HG03521 (cell line): ENCODE data around the gene FLOT2.
"Not testable (repeated sequence)": the region's sequence is repeated elsewhere in the genome, so short reads cannot be mapped to it uniquely, and the experiment has no call there.

ENCODE experiments used
- ATAC-seq: cut with Tn5 transposase; IDR thresholded peaks from one replicate; pipeline ENCODE4 v1.9.1; 2021; ENCODE audit warnings: mild to moderate bottlenecking, moderate library complexity; ENCODE audit not compliant: unreplicated experiment

The FLOT2 gene

GRCh38 chr17:28917029-28917428 lies 19.5 kb upstream of the FLOT2 start:
- ATAC-seq: no peak

DNA sequence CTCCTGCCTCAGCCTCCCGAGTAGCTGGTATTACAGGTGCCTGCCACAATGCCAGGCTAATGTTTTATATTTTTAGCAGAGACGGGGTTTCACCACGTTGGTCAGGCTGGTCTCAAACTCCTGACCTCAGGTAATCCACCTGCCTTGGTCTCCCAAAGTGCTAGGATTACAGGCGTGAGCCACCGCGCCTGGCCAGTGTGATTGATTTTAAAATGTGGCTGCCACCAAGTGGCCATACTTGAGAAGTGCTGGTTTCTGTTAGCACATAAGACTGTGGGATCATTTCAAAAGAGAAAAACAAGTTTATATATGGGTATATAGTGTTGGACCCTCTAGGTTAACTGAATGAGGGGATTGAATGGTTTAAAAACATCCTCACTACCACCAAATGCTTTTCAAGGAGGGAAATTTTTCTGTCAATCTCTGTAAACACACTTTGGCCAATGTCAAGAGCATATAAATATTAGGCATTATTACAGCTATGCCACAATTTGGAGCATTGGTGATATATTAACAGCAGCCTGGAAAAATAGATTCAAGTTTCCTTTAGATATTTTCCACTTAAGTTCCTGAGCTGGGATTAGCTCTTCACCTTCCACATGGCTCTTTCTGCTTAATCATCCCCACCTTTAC lies 18.9 kb upstream of the FLOT2 start:
- ATAC-seq: no peak

- no peak for ATAC-seq
Measured at GRCh38 chr17:28912938-28913333, 15.4 kb upstream of the FLOT2 start.

DNA sequence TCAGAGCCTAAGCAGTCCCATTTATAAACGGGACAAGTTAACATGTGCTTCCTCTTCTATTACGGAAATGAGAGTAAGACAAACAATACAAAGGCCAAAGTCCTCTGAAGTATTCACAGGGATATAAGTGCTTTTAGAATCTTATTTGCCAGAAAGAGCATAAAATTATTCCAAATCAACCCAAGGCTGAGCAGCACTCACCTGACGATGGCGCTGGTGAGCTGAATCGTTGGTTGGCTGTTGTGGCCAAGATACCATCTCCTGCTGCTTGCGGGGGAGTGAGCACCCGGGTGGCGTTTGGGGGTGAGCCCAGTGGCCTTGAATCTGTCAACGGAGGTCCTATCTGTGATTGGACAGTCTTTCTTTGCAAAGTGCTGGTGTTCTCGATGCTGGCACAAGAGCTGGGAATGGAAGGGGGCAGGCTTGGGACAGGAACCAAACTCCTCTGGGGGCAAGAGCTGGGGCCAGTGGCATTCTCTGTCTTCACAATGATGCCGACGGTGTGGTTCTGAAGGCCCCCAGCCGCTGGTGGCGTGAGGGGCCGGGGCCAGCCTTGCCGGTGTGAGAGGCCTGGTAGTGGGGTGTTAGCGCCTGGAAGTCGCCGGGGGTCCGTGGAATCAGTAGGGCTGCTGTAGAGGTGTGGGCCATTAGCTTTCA lies 14.9 kb upstream of the FLOT2 start:
- ATAC-seq: no peak

DNA sequence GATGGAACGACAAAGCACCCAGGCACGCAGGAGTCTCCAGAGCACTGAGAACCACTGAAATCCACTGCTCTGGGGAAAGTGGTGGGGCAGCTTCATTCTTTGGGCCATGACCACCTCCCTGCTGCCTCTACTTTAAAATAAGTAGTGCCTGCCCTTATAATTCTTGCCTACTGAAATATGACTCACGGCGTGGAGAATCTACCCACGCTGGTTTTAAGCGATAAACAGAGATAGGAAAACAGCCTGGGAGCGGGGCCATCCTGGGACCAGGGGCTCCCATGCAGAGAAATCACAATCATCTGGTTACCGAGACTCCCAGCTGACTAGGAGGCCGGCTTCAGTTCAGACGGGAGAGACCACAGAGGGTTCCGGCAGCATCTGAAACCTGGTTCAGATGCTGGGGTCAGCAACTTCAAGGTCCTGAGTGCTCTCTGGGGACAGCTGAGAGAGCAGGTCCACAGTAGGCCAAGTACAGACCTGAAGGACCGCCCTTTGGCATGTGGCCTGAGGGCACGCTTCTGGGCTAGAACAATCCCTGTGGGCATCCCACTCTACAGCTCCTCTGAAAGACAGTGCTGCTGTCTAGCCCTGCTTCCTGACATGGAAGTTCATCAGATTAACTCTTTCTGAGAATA lies 14.0 kb upstream of the FLOT2 start:
- ATAC-seq: no peak

DNA sequence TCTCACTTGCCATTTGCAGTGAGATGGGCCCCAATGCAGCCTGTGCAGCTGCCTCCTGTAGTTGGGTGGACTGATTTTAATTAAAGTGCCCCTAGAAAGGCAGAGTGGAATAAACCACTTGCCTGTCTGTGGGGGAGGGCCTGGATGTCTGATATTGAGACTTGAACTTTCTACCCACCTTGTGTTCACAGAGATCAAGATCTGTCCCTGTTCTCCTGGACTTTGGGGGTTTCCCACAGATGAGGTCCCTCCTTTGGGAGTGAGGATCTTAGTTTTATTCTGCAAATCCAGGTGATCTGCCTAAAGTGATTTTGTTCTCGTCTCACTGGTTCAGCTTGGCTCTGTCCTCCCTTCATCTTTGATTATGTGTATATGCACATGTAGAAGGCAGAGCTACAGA lies 13.0 kb upstream of the FLOT2 start:
- no peak for ATAC-seq

GRCh38 chr17:28908640-28909167 lies 11.2 kb upstream of the FLOT2 start:
- ATAC-seq: no peak

- no peak for ATAC-seq
Measured at GRCh38 chr17:28907709-28908475, 10.4 kb upstream of the FLOT2 start.

DNA sequence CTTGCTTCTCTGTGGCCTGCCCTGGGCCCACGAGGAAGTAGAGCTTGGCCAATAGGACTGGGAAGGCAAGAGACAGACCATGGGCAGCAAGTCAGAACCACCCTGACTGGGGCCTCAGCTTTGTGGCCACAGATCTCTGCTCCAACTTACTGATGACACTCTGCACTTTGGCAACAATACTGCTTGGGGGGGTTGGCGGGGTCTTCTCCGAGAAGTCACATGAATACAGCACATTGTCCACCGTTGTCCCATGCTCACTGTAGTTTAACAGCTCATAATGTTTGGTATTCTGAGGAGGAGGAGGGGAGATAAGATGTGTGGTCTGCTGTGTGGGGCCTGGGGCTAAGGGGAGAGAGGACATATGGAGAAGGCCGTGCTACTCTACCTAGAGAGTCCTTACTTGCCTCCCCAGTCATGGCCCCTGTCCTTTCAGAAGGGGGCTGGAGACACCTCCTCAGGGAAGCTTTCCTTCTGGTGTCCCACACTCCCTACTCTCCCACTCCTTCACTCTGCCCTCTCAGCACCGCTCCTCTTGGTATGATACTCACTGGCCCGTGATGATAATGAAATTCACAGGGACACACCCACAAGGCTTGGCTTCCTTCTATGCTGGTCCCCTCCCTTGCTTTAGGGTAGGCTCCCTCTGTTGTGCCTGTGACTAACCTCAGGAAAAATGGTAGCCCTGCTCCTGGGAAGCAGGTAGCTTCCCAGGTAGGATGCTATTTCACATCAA lies 9.3 kb upstream of the FLOT2 start:
- ATAC-seq: no peak

GRCh38 chr17:28906276-28906675 lies 8.7 kb upstream of the FLOT2 start:
- ATAC-seq: no peak

- no peak for ATAC-seq
Measured at GRCh38 chr17:28904800-28905199, 7.3 kb upstream of the FLOT2 start.

- ATAC-seq: not testable (repeated sequence)
Measured at GRCh38 chr17:28903546-28903841, 6.0 kb upstream of the FLOT2 start.

DNA sequence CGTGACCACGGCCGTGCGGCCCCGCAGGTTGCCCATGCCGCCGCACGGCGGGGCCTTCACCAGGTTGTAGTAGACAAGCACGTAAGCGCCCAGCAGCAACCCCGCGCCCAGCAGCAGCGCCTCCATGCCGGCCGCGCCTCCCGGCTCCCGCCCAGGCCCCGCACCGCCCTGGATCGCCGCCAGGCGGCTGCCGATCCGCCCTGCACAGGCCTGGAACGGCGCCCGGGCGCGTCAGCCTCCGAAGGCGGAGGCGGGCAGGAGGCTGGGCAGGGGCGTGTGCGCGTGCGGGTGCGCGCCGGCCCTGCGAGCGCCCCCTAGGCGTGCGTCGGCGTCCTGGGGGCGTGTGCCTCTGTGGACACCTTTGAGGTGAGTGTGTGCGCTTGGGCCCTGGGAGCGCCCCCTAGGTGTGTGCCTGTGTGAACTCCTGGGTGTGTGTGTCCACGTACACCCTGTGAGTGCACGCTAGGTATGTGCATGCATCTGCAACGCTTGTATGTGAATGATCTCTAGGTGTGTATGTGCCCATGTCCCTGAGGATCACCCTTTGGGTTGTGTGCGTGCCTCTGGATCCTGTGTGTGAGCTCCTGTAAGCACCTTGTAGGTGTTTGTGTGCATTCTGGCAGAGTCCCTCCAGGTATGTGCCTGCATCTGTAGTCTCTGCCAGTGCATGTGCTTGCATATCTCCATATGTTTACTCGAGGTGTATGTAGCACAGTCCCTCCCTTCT lies 5.4 kb upstream of the FLOT2 start, which contains the start of gene DHRS13:
TSS of gene DHRS13 (minus strand) at position 261 of the 727 bp plus-strand sequence. CDS start at position 126, 135 bp downstream.
- ATAC-seq: peak; percentile 86

GRCh38 chr17:28901866-28902818 lies 4.6 kb upstream of the FLOT2 start:
- no peak for ATAC-seq

DNA sequence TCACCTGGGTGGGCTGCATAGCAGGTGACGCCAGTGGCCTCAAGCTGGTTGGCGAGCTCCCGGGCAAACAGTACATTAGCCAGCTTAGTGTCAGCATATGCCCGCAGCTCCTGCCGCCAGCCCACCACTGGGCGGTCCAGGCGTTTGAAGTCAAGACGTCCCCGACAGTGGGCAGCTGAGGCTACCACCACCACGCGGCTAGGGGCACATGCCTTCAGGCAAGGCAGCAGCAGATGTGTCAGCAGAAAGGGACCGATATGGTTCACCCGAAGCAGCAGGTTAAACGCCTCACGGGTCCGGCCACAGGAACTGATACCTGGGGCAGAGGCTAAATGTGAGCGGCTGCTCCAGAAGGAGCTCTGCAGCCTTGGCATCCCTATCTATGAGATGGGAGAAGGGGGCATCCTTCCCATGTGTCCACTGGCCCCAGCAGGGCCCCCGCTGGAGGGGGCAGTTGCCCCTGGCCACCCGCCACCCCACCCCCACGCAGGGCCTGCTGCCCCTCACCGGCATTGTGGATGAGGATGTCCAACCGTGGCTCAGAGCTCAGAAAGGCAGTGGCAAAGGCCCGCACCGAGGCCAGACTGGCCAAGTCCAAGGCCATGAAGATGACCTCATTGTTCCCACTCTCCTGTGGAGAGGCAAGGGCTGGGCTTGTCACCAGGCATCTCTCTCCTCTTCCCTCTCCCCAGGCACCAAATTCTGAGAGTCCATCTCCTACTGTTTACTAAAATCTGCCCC lies 3.6 kb upstream of the FLOT2 start:
- ATAC-seq: no peak

- ATAC-seq: no peak
Measured at GRCh38 chr17:28899212-28899815, 1.8 kb upstream of the FLOT2 start.

- ATAC-seq: no peak
Measured at GRCh38 chr17:28898527-28898955, 1.0 kb upstream of the FLOT2 start.
